Keratinocyte (primary cell): ENCODE data around the gene DLG2. TPM values are rescaled to one million over a fixed set of nuclear protein-coding genes. Genes with fewer than 3 reads are reported as not detected.

ENCODE experiments used
- DNase-seq: peaks from one replicate; pipeline ENCODE4 v3.0.0-alpha.2; 2011; ENCODE audit warnings: low read depth, missing footprints, low spot score
- FAIRE-seq: peaks from 2 replicates; lab custom pipeline; 2011; peaks lifted over from hg19 to GRCh38; lab: Jason Lieb, UNC
- H2AFZ ChIP-seq: 2 replicates; pipeline ENCODE4 v1.6.0; 2012; ENCODE audit warnings: low read length, control low read depth, inconsistent platforms; ENCODE audit not compliant: control insufficient read depth
- H3K27ac ChIP-seq: 2 replicates; pipeline ENCODE4 v1.5.1; 2011; ENCODE audit warnings: low read length; ENCODE audit not compliant: control insufficient read depth, insufficient read depth
- H3K27me3 ChIP-seq: 3 replicates; pipeline ENCODE4 v1.6.0; 2011; ENCODE audit warnings: low read length; ENCODE audit not compliant: control insufficient read depth, insufficient read depth; ENCODE audit errors: extremely low read depth
- H3K36me3 ChIP-seq, 2 experiments: 2 replicates in 1 of 2; 3 replicates in 1 of 2; pipeline ENCODE4 v1.5.1; 2011; ENCODE audit warnings: low read length in 2 of 2, mild to moderate bottlenecking in 1 of 2; ENCODE audit not compliant: control insufficient read depth in 2 of 2, insufficient read depth in 2 of 2; ENCODE audit errors: extremely low read depth in 1 of 2
- H3K4me1 ChIP-seq: 3 replicates; pipeline ENCODE4 v1.5.1; 2011; ENCODE audit warnings: low read length; ENCODE audit not compliant: control insufficient read depth, insufficient read depth; ENCODE audit errors: extremely low read depth
- H3K4me2 ChIP-seq: 3 replicates; pipeline ENCODE4 v1.6.0; 2011; ENCODE audit warnings: low read depth, low read length; ENCODE audit not compliant: control insufficient read depth, insufficient read depth; ENCODE audit errors: extremely low read depth
- H3K4me3 ChIP-seq, 3 experiments: fragments of 200-600 bp in 1 of 3; sonication (generic) in 1 of 3; 2 replicates in 2 of 3; 3 replicates in 1 of 3; pipeline ENCODE4 v1.5.1; 2011 to 2016; ENCODE audit warnings: low read length in 3 of 3, mild to moderate bottlenecking in 3 of 3, control low read depth in 2 of 3, inconsistent platforms in 1 of 3, low read depth in 1 of 3, mixed read lengths in 1 of 3, mixed run types in 1 of 3, moderate library complexity in 1 of 3; ENCODE audit not compliant: control insufficient read depth in 2 of 3, insufficient read depth in 2 of 3; ENCODE audit errors: extremely low read depth in 1 of 3
- H3K79me2 ChIP-seq: 2 replicates; pipeline ENCODE4 v1.6.0; 2012; ENCODE audit warnings: low read length; ENCODE audit not compliant: control insufficient read depth, insufficient read depth
- H3K9ac ChIP-seq: 3 replicates; pipeline ENCODE4 v1.6.0; 2011; ENCODE audit warnings: low read length; ENCODE audit not compliant: control insufficient read depth, insufficient read depth; ENCODE audit errors: extremely low read depth
- H3K9me1 ChIP-seq: 3 replicates; pipeline ENCODE4 v1.6.0; 2011; ENCODE audit warnings: low read length; ENCODE audit not compliant: control insufficient read depth, insufficient read depth; ENCODE audit errors: extremely low read depth
- H3K9me3 ChIP-seq: 2 replicates; pipeline ENCODE4 v1.5.1; 2012; ENCODE audit warnings: low read depth, low read length; ENCODE audit not compliant: control insufficient read depth
- H4K20me1 ChIP-seq: 3 replicates; pipeline ENCODE4 v1.6.0; 2011; ENCODE audit warnings: low read length; ENCODE audit not compliant: control insufficient read depth, insufficient read depth; ENCODE audit errors: extremely low read depth
- CTCF ChIP-seq, 3 experiments: IDR thresholded peaks in 1 of 3; conservative IDR thresholded peaks in 1 of 3; optimal IDR thresholded peaks in 1 of 3; 2 replicates in 2 of 3; 3 replicates in 1 of 3; pipeline versions ENCODE3 to v1.5.1; 2011; ENCODE audit warnings: low read length in 3 of 3, mild to moderate bottlenecking in 3 of 3, moderate library complexity in 2 of 3, control low read depth in 1 of 3, inconsistent platforms in 1 of 3; ENCODE audit not compliant: insufficient read depth in 2 of 3; ENCODE audit errors: extremely low read depth in 1 of 3
- EZH2 ChIP-seq: IDR thresholded peaks from one replicate; pipeline ENCODE4 v1.6.1; 2012; ENCODE audit warnings: inconsistent platforms, mild to moderate bottlenecking, low read length, moderate library complexity
- dilution Hi-C: fragments of 300-500 bp; cut with MboI; formaldehyde crosslinking; loops from one replicate; pipeline ENCODE4 v1.7.0; 2020; ENCODE audit warnings: low sequenced_read_pairs; ENCODE audit not compliant: extremely low pct_ligation_motif_present
- polyA plus RNA-seq, 5 experiments: library from polyadenylated mRNA; depleted of rRNA in 3 of 5; stranded (reverse) in 3 of 5; stranded (forward) in 1 of 5; unstranded in 1 of 5; fragments of >200 nt; gene quantifications; 1 replicate in 1 of 5; 2 replicates in 3 of 5; 3 replicates in 1 of 5; pipeline versions ENCODE4 v1.2.1 to v1.2.3, GENCODE V29; 2011 to 2012; ENCODE audit warnings: missing spikeins in 2 of 5, low read depth in 1 of 5, low replicate concordance in 1 of 5

DLG2 gene
- polyA plus RNA-seq, 1 donor (not counting 4 experiments of a cell fraction or from before 2014, with no cell fraction given) = 0.55 TPM

DNA sequence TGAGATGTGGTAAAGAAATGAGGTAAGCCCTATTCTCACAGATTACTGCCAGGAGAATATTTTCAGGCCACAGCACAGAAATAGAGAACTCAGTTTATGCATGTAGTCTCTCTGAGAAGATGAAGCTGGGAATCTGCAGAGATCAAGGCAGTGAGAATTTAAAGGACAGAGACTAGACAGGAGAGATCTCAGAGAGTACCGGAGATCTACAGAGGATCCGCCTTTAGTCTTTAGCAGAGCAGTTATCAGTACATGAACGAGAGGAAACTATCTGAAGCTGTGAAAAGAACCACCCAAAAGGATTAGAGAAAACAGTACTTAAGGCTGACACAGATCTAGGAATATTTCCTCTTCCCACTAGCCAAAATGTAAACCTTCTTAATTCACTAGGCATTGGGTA is 101.5 kb downstream of the DLG2 start:
- Histone ChIP-seq H3K4me3 (no peak overlapping the region), H3K27ac (no peak overlapping the region), H3K79me2 (no peaks in the 10 kb centered on the region), H3K9me1 (no peaks in the 10 kb centered on the region), H3K4me2 (no peak overlapping the region), H3K27me3 (no peaks in the 10 kb centered on the region), H3K9me3 (no peaks in the 10 kb centered on the region), H3K9ac (no peak overlapping the region), H3K36me3 (no peaks in the 10 kb centered on the region), H3K4me1 (no peaks in the 10 kb centered on the region), H4K20me1 (no peaks in the 10 kb centered on the region), H2AFZ (no peak overlapping the region)
- FAIRE-seq (no peak), DNase-seq (no peak)
- TF ChIP-seq EZH2 = no peak
- no peak for TF ChIP-seq CTCF (optimal IDR thresholded peaks at IDR 0.05 in 1 of 3, IDR thresholded peaks at IDR 0.05 in 1 of 3, conservative IDR thresholded peaks at IDR 0.05 in 1 of 3; ENCODE audit: extremely low read depth in 1 of 3, insufficient read depth in 2 of 3, low read length in 3 of 3)
- dilution Hi-C loops = no loop called here

GRCh38 chr11:85517272-85517671 is 109.9 kb downstream of the DLG2 start:
- H3K4me2 ChIP-seq = no peak overlapping the region
- no peak overlapping the region for H3K4me3 ChIP-seq
- no peaks in the 10 kb centered on the region for H3K79me2 ChIP-seq
- no peaks in the 10 kb centered on the region for H3K4me1 ChIP-seq
- no peak overlapping the region for H3K27ac ChIP-seq
- no peaks in the 10 kb centered on the region for H3K36me3 ChIP-seq
- TF ChIP-seq EZH2 (no peak), CTCF (optimal IDR thresholded peaks at IDR 0.05 in 1 of 3, IDR thresholded peaks at IDR 0.05 in 1 of 3, conservative IDR thresholded peaks at IDR 0.05 in 1 of 3; ENCODE audit: extremely low read depth in 1 of 3, insufficient read depth in 2 of 3, low read length in 3 of 3) (no peak)
- H3K9me1 ChIP-seq = no peaks in the 10 kb centered on the region
- FAIRE-seq = no peak
- no peaks in the 10 kb centered on the region for H4K20me1 ChIP-seq
- no peaks in the 10 kb centered on the region for H3K9me3 ChIP-seq
- no peak for DNase-seq
- dilution Hi-C loops = no loop called here
- H2AFZ ChIP-seq = no peak overlapping the region
- H3K9ac ChIP-seq = no peak overlapping the region
- no peaks in the 10 kb centered on the region for H3K27me3 ChIP-seq
